Measurements from ENCODE around the gene LRRC8A. TPM values are rescaled to one million over a fixed set of nuclear protein-coding genes. Genes with fewer than 3 reads are reported as not detected.

LRRC8A gene
- total and polyA plus RNA-seq, 11 donors, result 15.8 to 76.4 (median 28.8) TPM

DNA sequence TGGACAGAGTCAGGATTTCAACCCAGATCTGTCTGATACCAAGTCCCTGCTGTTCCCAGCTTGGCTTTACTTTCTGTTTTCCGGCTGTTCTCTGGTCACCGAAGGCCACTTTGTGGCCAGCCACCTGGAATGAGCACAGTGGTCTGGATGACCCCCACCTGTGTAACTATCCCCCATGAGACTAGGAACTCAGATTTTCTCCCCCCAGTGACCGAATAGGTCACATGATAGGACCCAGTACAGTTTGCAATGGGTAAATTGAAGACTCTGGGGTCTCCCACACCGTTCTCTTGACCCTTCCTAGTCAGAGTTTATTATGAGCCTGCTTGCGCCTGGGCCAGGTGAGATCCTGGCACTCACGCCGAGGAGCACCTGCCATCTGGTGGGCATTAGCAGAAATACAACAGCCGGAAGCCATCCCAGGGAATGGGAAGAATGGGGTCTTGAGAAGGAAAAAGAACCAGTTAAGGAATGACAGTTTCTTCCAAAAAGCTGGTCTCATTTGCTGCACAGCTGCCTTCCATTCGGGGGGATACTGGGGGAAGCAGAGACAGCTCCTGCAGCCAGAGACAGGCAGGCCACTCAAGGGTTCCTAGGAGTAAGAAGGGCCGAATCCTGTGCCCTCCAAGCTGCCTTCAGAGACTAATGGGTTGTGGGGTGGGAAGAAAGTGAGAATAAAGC lies 45.9 kb downstream of the LRRC8A start:
- Histone ChIP-seq H3K27me3 (no peaks in the 10 kb centered on the region), H3K4me1 (peaks cover 0 to 14% (median 1%) of the 10 kb centered on the region in 12 donors), H3K36me3 (peaks cover 0 to 4% (median 0%) of the 10 kb centered on the region in 9 donors), H3K27ac (no peak overlapping the region), H3K9me3 (no peaks in the 10 kb centered on the region), H3K4me3 (no peak overlapping the region)
- TF ChIP-seq POLR2A (IDR thresholded peaks at IDR 0.05) (no peak), CTCF (IDR thresholded peaks at IDR 0.05) (peak; percentile 81 to 93 (median 86))
- intact Hi-C loops (cut with DNase I), result loop anchor here (1.0 to 5.0 kb wide), 4 partner anchors 46 to 65 kb away; partner anchors contain the start of genes KYAT1 (in 1 of the 10) and LRRC8A (in 1 of the 10)
- DNase-seq, result peak in 1 of 5 donors; percentile 60
- ATAC-seq, result peak in 3 of 4 donors; percentile 72 to 82 (median 75)
- WGBS, 4 donors, result 28 to 35% (median 29%) methylated on average over 10 of the region's 10 CpGs

- Histone ChIP-seq H3K36me3 (peaks cover 0 to 6% (median 0%) of the 10 kb centered on the region in 9 donors), H3K4me1 (peaks cover 0 to 8% (median 0%) of the 10 kb centered on the region in 12 donors), H3K27me3 (no peaks in the 10 kb centered on the region), H3K9me3 (no peaks in the 10 kb centered on the region), H3K4me3 (no peak overlapping the region), H3K27ac (no peak overlapping the region)
- no peak for ATAC-seq
- intact Hi-C loops (cut with DNase I), result loop anchor here (1.0 to 5.0 kb wide), 4 partner anchors 46 to 66 kb away; partner anchors contain the start of genes KYAT1 (in 1 of the 10) and LRRC8A (in 1 of the 10)
- no peak for DNase-seq
- TF ChIP-seq CTCF (IDR thresholded peaks at IDR 0.05), result no peak
- TF ChIP-seq POLR2A (IDR thresholded peaks at IDR 0.05), result no peak
- WGBS, 4 donors, result 85 to 93% (median 89%) methylated on average over 2 of the region's 2 CpGs
Measured at GRCh38 chr9:128928624-128929023, 46.7 kb downstream of the LRRC8A start.

GRCh38 chr9:128929560-128929959 lies 47.6 kb downstream of the LRRC8A start:
- intact Hi-C loops (cut with DNase I), result loop anchor here in 6 of 10 donors (2.0 to 5.0 kb wide), 3 partner anchors 47 to 67 kb away; partner anchors contain the start of genes KYAT1 (in 1 of the 6) and LRRC8A (in 1 of the 6)
- Histone ChIP-seq H3K36me3 (peaks cover 0 to 12% (median 0%) of the 10 kb centered on the region in 9 donors), H3K27me3 (no peaks in the 10 kb centered on the region), H3K4me3 (no peak overlapping the region), H3K4me1 (peaks cover 0 to 8% (median 0%) of the 10 kb centered on the region in 12 donors), H3K9me3 (no peaks in the 10 kb centered on the region), H3K27ac (no peak overlapping the region)
- DNase-seq (no peak), ATAC-seq (no peak)
- 88 to 94% (median 91%) methylated on average over 4 of the region's 4 CpGs for WGBS, 4 donors
- TF ChIP-seq POLR2A (IDR thresholded peaks at IDR 0.05), result no peak
- TF ChIP-seq CTCF (IDR thresholded peaks at IDR 0.05), result no peak

DNA sequence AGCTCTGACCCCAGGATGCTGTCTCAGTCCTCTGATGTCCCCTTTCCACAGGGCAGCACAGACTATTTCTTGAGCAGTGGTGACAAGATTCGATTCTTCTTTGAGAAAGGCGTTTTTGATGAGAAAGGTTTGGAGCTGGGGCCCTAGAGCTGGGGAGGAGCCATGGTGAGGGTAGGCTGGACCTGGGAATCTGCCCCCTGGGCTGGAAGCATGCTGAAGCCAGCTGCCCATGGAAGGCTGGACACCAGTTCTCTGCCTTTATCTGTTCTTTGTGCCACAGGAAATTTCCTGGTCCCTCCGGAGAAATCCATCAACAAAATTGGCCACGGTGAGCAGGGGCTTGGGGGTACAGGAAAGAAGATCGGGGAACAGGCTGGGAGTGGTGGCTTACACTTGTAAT lies 51.8 kb downstream of the LRRC8A start:
- no peaks in the 10 kb centered on the region for H3K9me3 ChIP-seq
- no peaks in the 10 kb centered on the region for H3K27me3 ChIP-seq
- peaks cover 0 to 21% (median 3%) of the 10 kb centered on the region in 9 donors for H3K36me3 ChIP-seq
- 90 to 91% (median 90%) methylated on average over 5 of the region's 5 CpGs for WGBS, 4 donors
- intact Hi-C loops (cut with DNase I), result no loop called here
- no peak for DNase-seq
- TF ChIP-seq CTCF (IDR thresholded peaks at IDR 0.05) (no peak), POLR2A (IDR thresholded peaks at IDR 0.05) (no peak)
- ATAC-seq, result no peak
- no peak overlapping the region for H3K27ac ChIP-seq
- no peaks in the 10 kb centered on the region for H3K4me1 ChIP-seq
- H3K4me3 ChIP-seq, result no peak overlapping the region

Measured in heart left ventricle (tissue), 16 donors.